ENCODE measurements around the gene OR2M2. TPM values are rescaled to one million over a fixed set of nuclear protein-coding genes. Genes with fewer than 3 reads are reported as not detected.

OR2M2 gene
- total RNA-seq, 1 donor from 2014 or later: not detected

DNA sequence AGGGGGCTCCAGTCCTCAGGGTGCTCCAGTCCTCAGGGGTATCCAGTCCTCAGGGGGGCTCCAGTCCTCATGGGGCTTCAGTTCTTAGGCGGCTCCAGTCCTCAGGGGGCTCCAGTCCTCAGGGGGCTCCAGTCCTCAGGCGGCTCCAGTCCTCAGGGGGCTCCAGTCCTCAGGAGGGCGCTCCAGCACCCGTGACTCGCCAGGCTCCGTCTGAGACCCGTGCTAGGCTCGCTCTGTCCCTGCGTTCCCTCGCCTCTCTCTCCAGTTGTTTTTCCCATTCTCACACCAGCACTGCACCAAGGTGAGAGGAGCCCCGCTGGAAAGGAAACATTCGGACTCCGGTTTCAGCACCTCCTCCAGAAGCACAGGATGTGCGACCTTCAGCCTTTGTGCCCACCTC, 9.4 kb upstream of the OR2M2 start:
- H3K27me3 Mint-ChIP-seq (ENCODE audit: low read depth): no peaks in the 10 kb centered on the region
- H3K27ac Mint-ChIP-seq: no peak overlapping the region
- no peak overlapping the region for H3K4me3 Mint-ChIP-seq
- no peaks in the 10 kb centered on the region for H3K4me1 Mint-ChIP-seq
- H3K36me3 Mint-ChIP-seq: no peaks in the 10 kb centered on the region
- no peak for DNase-seq (ENCODE audit: low spot score in 2 of 2, unreplicated experiment in 2 of 2)
- TF ChIP-seq, protein P1, sequence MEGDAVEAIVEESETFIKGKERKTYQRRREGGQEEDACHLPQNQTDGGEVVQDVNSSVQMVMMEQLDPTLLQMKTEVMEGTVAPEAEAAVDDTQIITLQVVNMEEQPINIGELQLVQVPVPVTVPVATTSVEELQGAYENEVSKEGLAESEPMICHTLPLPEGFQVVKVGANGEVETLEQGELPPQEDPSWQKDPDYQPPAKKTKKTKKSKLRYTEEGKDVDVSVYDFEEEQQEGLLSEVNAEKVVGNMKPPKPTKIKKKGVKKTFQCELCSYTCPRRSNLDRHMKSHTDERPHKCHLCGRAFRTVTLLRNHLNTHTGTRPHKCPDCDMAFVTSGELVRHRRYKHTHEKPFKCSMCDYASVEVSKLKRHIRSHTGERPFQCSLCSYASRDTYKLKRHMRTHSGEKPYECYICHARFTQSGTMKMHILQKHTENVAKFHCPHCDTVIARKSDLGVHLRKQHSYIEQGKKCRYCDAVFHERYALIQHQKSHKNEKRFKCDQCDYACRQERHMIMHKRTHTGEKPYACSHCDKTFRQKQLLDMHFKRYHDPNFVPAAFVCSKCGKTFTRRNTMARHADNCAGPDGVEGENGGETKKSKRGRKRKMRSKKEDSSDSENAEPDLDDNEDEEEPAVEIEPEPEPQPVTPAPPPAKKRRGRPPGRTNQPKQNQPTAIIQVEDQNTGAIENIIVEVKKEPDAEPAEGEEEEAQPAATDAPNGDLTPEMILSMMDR (IDR thresholded peaks at IDR 0.05; ENCODE audit: unreplicated experiment): no peak
- peaks cover 26% of the 10 kb centered on the region for H3K9me3 Mint-ChIP-seq

DNA sequence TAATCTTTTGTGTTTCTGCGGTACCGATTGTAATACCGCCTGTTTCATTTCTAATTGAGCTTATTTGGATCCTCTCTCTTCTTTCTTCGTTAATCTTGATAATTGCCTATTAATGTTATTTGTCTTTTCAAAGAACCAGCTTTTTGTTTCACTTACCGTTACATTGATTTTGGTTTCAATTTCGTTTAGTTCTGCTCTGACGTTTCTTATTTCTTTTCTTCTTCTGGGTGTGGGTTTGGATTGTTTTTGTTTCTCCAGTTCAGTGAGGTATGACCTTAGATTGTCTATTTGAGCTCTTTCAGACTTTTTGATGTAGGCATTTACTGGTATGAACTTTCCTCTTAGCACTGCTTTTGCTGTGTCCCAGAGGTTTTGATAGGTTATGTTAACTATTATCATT, 9.4 kb downstream of the OR2M2 start:
- H3K27me3 Mint-ChIP-seq (ENCODE audit: low read depth): no peaks in the 10 kb centered on the region
- peaks cover 71% of the 10 kb centered on the region for H3K9me3 Mint-ChIP-seq
- H3K4me3 Mint-ChIP-seq: no peak overlapping the region
- TF ChIP-seq, protein P1 (IDR thresholded peaks at IDR 0.05; ENCODE audit: unreplicated experiment): no peak
- no peak overlapping the region for H3K27ac Mint-ChIP-seq
- peaks cover 2% of the 10 kb centered on the region for H3K36me3 Mint-ChIP-seq
- no peak for DNase-seq (ENCODE audit: low spot score in 2 of 2, unreplicated experiment in 2 of 2)
- no peaks in the 10 kb centered on the region for H3K4me1 Mint-ChIP-seq

GRCh38 chr1:248187363-248187762, 12.7 kb downstream of the OR2M2 start:
- H3K36me3 Mint-ChIP-seq: peaks cover 2% of the 10 kb centered on the region
- H3K4me1 Mint-ChIP-seq: no peaks in the 10 kb centered on the region
- no peaks in the 10 kb centered on the region for H3K27me3 Mint-ChIP-seq (ENCODE audit: low read depth)
- no peak overlapping the region for H3K27ac Mint-ChIP-seq
- no peak overlapping the region for H3K4me3 Mint-ChIP-seq
- peaks cover 72% of the 10 kb centered on the region for H3K9me3 Mint-ChIP-seq
- DNase-seq (ENCODE audit: low spot score in 2 of 2, unreplicated experiment in 2 of 2): no peak
- TF ChIP-seq, protein P1 (IDR thresholded peaks at IDR 0.05; ENCODE audit: unreplicated experiment): no peak

DNA sequence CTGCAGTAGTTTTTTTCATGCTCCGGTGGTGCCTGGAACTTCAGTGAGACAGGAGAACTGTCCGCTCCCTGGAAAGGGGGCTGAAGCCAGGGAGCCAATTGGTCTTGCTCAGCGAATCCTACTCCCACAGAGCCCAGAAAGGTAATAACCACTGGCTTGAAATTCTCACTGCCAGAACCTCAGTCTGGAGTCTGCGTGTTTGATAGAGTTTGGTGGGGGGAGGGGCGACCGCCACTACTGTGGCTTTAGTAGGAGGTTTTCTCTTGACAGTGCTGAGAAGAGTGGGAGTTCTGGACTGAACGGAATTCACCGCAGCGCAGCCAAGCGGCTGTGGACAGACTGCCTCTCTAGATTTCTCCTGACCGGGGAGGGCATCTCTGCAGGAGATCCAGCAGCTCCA, 14.4 kb downstream of the OR2M2 start:
- Mint-ChIP-seq H3K27me3 (ENCODE audit: low read depth) (no peaks in the 10 kb centered on the region), H3K4me1 (no peaks in the 10 kb centered on the region), H3K4me3 (no peak overlapping the region), H3K27ac (no peak overlapping the region), H3K9me3 (peaks cover 69% of the 10 kb centered on the region), H3K36me3 (peaks cover 1% of the 10 kb centered on the region)
- TF ChIP-seq, protein P1 (IDR thresholded peaks at IDR 0.05; ENCODE audit: unreplicated experiment): no peak
- DNase-seq (ENCODE audit: low spot score in 2 of 2, unreplicated experiment in 2 of 2): no peak

- peaks cover 69% of the 10 kb centered on the region for H3K9me3 Mint-ChIP-seq
- H3K4me1 Mint-ChIP-seq: no peaks in the 10 kb centered on the region
- DNase-seq (ENCODE audit: low spot score in 2 of 2, unreplicated experiment in 2 of 2): no peak
- H3K36me3 Mint-ChIP-seq: no peaks in the 10 kb centered on the region
- H3K4me3 Mint-ChIP-seq: no peak overlapping the region
- H3K27ac Mint-ChIP-seq: no peak overlapping the region
- H3K27me3 Mint-ChIP-seq (ENCODE audit: low read depth): no peaks in the 10 kb centered on the region
- TF ChIP-seq, protein P1 (IDR thresholded peaks at IDR 0.05; ENCODE audit: unreplicated experiment): no peak
Observed at GRCh38 chr1:248194117-248194516, 19.5 kb downstream of the OR2M2 start.

DNA sequence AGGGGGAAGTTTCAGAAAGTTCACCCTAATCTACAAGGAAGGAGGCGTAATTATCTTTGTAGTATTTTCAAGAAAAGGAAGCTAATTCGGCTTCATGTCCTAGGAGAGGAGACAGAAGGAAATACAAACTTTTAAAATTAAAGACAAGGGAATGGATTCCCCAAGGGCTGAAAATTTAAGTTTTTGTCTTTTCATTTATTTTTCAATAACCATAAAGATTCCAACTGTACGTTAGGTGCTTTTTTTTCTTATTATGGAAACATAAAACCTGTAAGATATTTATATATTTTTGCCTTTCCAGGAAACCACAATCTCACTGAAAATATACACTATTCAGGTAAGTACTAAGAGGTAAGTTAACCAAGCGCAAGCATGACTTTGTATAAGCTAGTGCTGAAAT, 22.3 kb downstream of the OR2M2 start, which contains the start of gene OR2M3:
Gene OR2M3 (plus strand): TSS at position 301 of the 400 bp plus-strand sequence. CDS start 5,803 bp downstream, outside the sequence.
- Mint-ChIP-seq H3K4me3 (no peak within 1 kb of the TSS), H3K9me3 (peaks cover 70% of the 10 kb centered on the region), H3K27me3 (ENCODE audit: low read depth) (no peaks in the 10 kb centered on the region), H3K27ac (no peak within 1 kb of the TSS), H3K4me1 (no peaks in the 10 kb centered on the region), H3K36me3 (no peaks in the 10 kb centered on the region)
- TF ChIP-seq, protein P1 (IDR thresholded peaks at IDR 0.05; ENCODE audit: unreplicated experiment): no peak
- no peak for DNase-seq (ENCODE audit: low spot score in 2 of 2, unreplicated experiment in 2 of 2)
